GM23248 (cell line): ENCODE measurements around the gene MGMT. TPM values are rescaled to one million over a fixed set of nuclear protein-coding genes. Genes with fewer than 3 reads are reported as not detected.

Experiments
- DNase-seq: peaks from one replicate; pipeline ENCODE4 v3.0.0-alpha.2; 2015
- H2AFZ ChIP-seq: fragments of 200-600 bp; sonication (generic); 2 replicates; pipeline ENCODE4 v1.6.1; 2016; ENCODE audit warnings: antibody characterized with exemption
- H3F3A ChIP-seq: fragments of 200-600 bp; sonication (generic); 2 replicates; pipeline ENCODE4 v1.6.1; 2016; ENCODE audit warnings: mild to moderate bottlenecking, antibody characterized with exemption, mixed run types; ENCODE audit not compliant: insufficient read depth
- H3K27ac ChIP-seq: fragments of 200-600 bp; sonication (generic); 2 replicates; pipeline ENCODE4 v1.5.1; 2016; ENCODE audit warnings: mild to moderate bottlenecking
- H3K27me3 ChIP-seq: fragments of 200-600 bp; sonication (generic); replicated peaks from 2 replicates; pipeline ENCODE4 v1.6.1; 2016; ENCODE audit warnings: mild to moderate bottlenecking; ENCODE audit not compliant: insufficient read depth
- H3K36me3 ChIP-seq: fragments of 200-600 bp; sonication (generic); 2 replicates; pipeline ENCODE4 v1.6.1; 2016; ENCODE audit warnings: low read depth, mild to moderate bottlenecking
- H3K4me1 ChIP-seq: fragments of 200-600 bp; sonication (generic); 2 replicates; pipeline ENCODE4 v1.6.1; 2016; ENCODE audit warnings: mild to moderate bottlenecking; ENCODE audit not compliant: insufficient read depth
- H3K4me2 ChIP-seq: fragments of 200-600 bp; sonication (generic); one replicate; pipeline ENCODE4 v1.6.1; 2016; ENCODE audit warnings: mild to moderate bottlenecking; ENCODE audit not compliant: unreplicated experiment
- H3K4me3 ChIP-seq: fragments of 200-600 bp; sonication (generic); 2 replicates; pipeline ENCODE4 v1.5.1; 2016; ENCODE audit warnings: mild to moderate bottlenecking
- H3K79me2 ChIP-seq: fragments of 200-600 bp; sonication (generic); 2 replicates; pipeline ENCODE4 v1.6.1; 2016; ENCODE audit warnings: mild to moderate bottlenecking; ENCODE audit not compliant: insufficient read depth
- H3K9ac ChIP-seq: fragments of 200-600 bp; sonication (generic); 2 replicates; pipeline ENCODE4 v1.6.1; 2016; ENCODE audit warnings: mild to moderate bottlenecking
- H3K9me2 ChIP-seq: fragments of 200-600 bp; sonication (generic); 2 replicates; pipeline ENCODE4 v1.6.1; 2016; ENCODE audit warnings: mixed run types, mild to moderate bottlenecking, moderate library complexity; ENCODE audit not compliant: insufficient read depth
- H3K9me3 ChIP-seq: fragments of 200-600 bp; sonication (generic); one replicate; pipeline ENCODE4 v1.6.1; 2017; ENCODE audit warnings: low read depth
- H4K20me1 ChIP-seq: fragments of 200-600 bp; sonication (generic); 2 replicates; pipeline ENCODE4 v1.6.0; 2016; ENCODE audit not compliant: insufficient read depth
- EZH2 ChIP-seq: fragments of 200-600 bp; sonication (generic); IDR thresholded peaks from 2 replicates; pipeline ENCODE4 v1.6.1; 2018; ENCODE audit warnings: antibody characterized with exemption, mild to moderate bottlenecking; ENCODE audit not compliant: insufficient read depth, poor library complexity, severe bottlenecking
- EZH2phosphoT487 ChIP-seq: fragments of 200-600 bp; sonication (generic); IDR thresholded peaks from 2 replicates; pipeline ENCODE4 v1.6.1; 2018; ENCODE audit warnings: antibody characterized with exemption, moderate library complexity, mild to moderate bottlenecking, low read depth; ENCODE audit not compliant: insufficient read depth
- WGBS, 2 experiments: methylation state at CpG; one replicate each; pipeline ENCODE4 v1.1.6; 2015 to 2017; ENCODE audit warnings: low lambda C conversion rate in 2 of 2, low coverage in 1 of 2; ENCODE audit errors: missing lambda C conversion rate in 2 of 2; 5-methylcytosine and 5-hydroxymethylcytosine counted together
- in situ Hi-C: fragments of 300-500 bp; cut with MboI; formaldehyde crosslinking; loops from 2 replicates; pipeline ENCODE4 v1.15.0; 2020
- polyA plus RNA-seq: library from polyadenylated mRNA; unstranded; fragments of >200 nt; fragmentation: Nextera tagmentation; extraction: Ambion mirVana; gene quantifications from 2 replicates; pipeline ENCODE4 v1.2.1, GENCODE V29; 2016
- total RNA-seq: library from RNA; depleted of rRNA; stranded (reverse); fragments of >200 nt; shearing (Covaris generic); gene quantifications from 2 replicates; pipeline ENCODE4 v1.2.3, GENCODE V29; 2014

MGMT gene
- total and polyA plus RNA-seq, 2 experiments from 2014 or later = 28.5 to 35.1 TPM

GRCh38 chr10:129796710-129797420 is 329.8 kb downstream of the MGMT start:
- no peak for DNase-seq
- no peaks in the 10 kb centered on the region for H3K9me3 ChIP-seq
- in situ Hi-C loops = no loop called here

GRCh38 chr10:129799942-129800341 is 332.9 kb downstream of the MGMT start:
- TF ChIP-seq EZH2 (no peak), EZH2phosphoT487 (no peak)
- 0 to 5% methylated on average over 3 of the region's 3 CpGs for WGBS, 2 experiments
- no peak overlapping the region for H3K4me2 ChIP-seq
- H2AFZ ChIP-seq = no peak overlapping the region
- H3F3A ChIP-seq = no peaks in the 10 kb centered on the region
- H3K27ac ChIP-seq = no peak overlapping the region
- no peak overlapping the region for H3K4me3 ChIP-seq
- DNase-seq = no peak
- no peaks in the 10 kb centered on the region for H3K9me3 ChIP-seq
- no peaks in the 10 kb centered on the region for H3K27me3 ChIP-seq
- no peaks in the 10 kb centered on the region for H4K20me1 ChIP-seq
- no peaks in the 10 kb centered on the region for H3K9me2 ChIP-seq
- no peaks in the 10 kb centered on the region for H3K36me3 ChIP-seq
- in situ Hi-C loops = no loop called here
- no peaks in the 10 kb centered on the region for H3K79me2 ChIP-seq
- H3K4me1 ChIP-seq = no peaks in the 10 kb centered on the region
- H3K9ac ChIP-seq = no peak overlapping the region

More at GRCh38 chr10:129796710-129797420, 329.8 kb downstream of the MGMT start:
- no peaks in the 10 kb centered on the region for H3K27me3 ChIP-seq
- H3K9ac ChIP-seq = no peak overlapping the region
- H4K20me1 ChIP-seq = no peaks in the 10 kb centered on the region
- no peak overlapping the region for H2AFZ ChIP-seq
- no peak overlapping the region for H3K27ac ChIP-seq
- WGBS, 2 experiments = 35 to 38% methylated on average over 8 to 14 of the region's 14 CpGs
- no peaks in the 10 kb centered on the region for H3K9me2 ChIP-seq
- no peaks in the 10 kb centered on the region for H3K36me3 ChIP-seq
- H3K4me3 ChIP-seq = no peak overlapping the region
- H3K4me1 ChIP-seq = no peaks in the 10 kb centered on the region
- H3F3A ChIP-seq = no peaks in the 10 kb centered on the region
- TF ChIP-seq EZH2phosphoT487 (no peak), EZH2 (no peak)
- H3K79me2 ChIP-seq = no peaks in the 10 kb centered on the region
- H3K4me2 ChIP-seq = no peak overlapping the region

GRCh38 chr10:129800796-129801340 is 333.8 kb downstream of the MGMT start:
- H3K9me3 ChIP-seq = no peaks in the 10 kb centered on the region
- H3K4me1 ChIP-seq = no peaks in the 10 kb centered on the region
- no peak overlapping the region for H3K27ac ChIP-seq
- 18 to 19% methylated on average over 14 of the region's 14 CpGs for WGBS, 2 experiments
- no peaks in the 10 kb centered on the region for H3K9me2 ChIP-seq
- no peak overlapping the region for H3K4me3 ChIP-seq
- H3F3A ChIP-seq = no peaks in the 10 kb centered on the region
- H4K20me1 ChIP-seq = no peaks in the 10 kb centered on the region
- H3K9ac ChIP-seq = no peak overlapping the region
- H3K79me2 ChIP-seq = no peaks in the 10 kb centered on the region
- H3K36me3 ChIP-seq = no peaks in the 10 kb centered on the region
- DNase-seq = no peak
- no peak overlapping the region for H3K4me2 ChIP-seq
- H2AFZ ChIP-seq = no peak overlapping the region
- in situ Hi-C loops = no loop called here
- H3K27me3 ChIP-seq = no peaks in the 10 kb centered on the region
- TF ChIP-seq EZH2phosphoT487 (no peak), EZH2 (no peak)

GRCh38 chr10:129807211-129807610 is 340.2 kb downstream of the MGMT start:
- no peaks in the 10 kb centered on the region for H3K9me3 ChIP-seq
- no peak for DNase-seq

More at GRCh38 chr10:129807211-129807610, 340.2 kb downstream of the MGMT start:
- Histone ChIP-seq H3K4me3 (no peak overlapping the region), H3F3A (no peaks in the 10 kb centered on the region), H3K9me2 (no peaks in the 10 kb centered on the region), H3K4me2 (no peak overlapping the region), H3K27ac (no peak overlapping the region), H3K9ac (no peak overlapping the region), H3K79me2 (no peaks in the 10 kb centered on the region), H3K27me3 (no peaks in the 10 kb centered on the region), H3K4me1 (no peaks in the 10 kb centered on the region), H3K36me3 (no peaks in the 10 kb centered on the region), H2AFZ (no peak overlapping the region), H4K20me1 (no peaks in the 10 kb centered on the region)
- TF ChIP-seq EZH2phosphoT487 (no peak), EZH2 (no peak)
- WGBS, 2 experiments = 16 to 18% methylated on average over 7 of the region's 7 CpGs
- in situ Hi-C loops = no loop called here
